SKM-1 (cell line): Measurements from ENCODE around the gene RNGTT.
"Not testable (repeated sequence)": the region's sequence is repeated elsewhere in the genome, so short reads cannot be mapped to it uniquely, and the experiment has no call there.

Experiments used
- DNase-seq: peaks from one replicate; lab custom pipeline; 2025; ENCODE audit not compliant: unreplicated experiment; lab: John Stamatoyannopoulos, UW

Gene RNGTT

GRCh38 chr6:88869263-88870020 is 94.0 kb downstream of the RNGTT start:
- no peak for DNase-seq

- DNase-seq: no peak
These were observed 95.3 kb downstream of the RNGTT start for GRCh38 chr6:88867841-88868731.

GRCh38 chr6:88866856-88867255 is 96.6 kb downstream of the RNGTT start:
- no peak for DNase-seq

- no peak for DNase-seq
These were observed 98.1 kb downstream of the RNGTT start for GRCh38 chr6:88865275-88865674.

- no peak for DNase-seq
These were observed 98.9 kb downstream of the RNGTT start for GRCh38 chr6:88864359-88865054.

GRCh38 chr6:88860310-88860709 is 103.1 kb downstream of the RNGTT start:
- no peak for DNase-seq

GRCh38 chr6:88858455-88858854 is 105.0 kb downstream of the RNGTT start:
- DNase-seq: no peak

- no peak for DNase-seq
These were observed 106.9 kb downstream of the RNGTT start for GRCh38 chr6:88856566-88856965.

- no peak for DNase-seq
These were observed 107.8 kb downstream of the RNGTT start for GRCh38 chr6:88855541-88856147.

- no peak for DNase-seq
These were observed 110.6 kb downstream of the RNGTT start for GRCh38 chr6:88852775-88853174.

- no peak for DNase-seq
These were observed 111.4 kb downstream of the RNGTT start for GRCh38 chr6:88852000-88852399.

GRCh38 chr6:88848870-88849269 is 114.5 kb downstream of the RNGTT start:
- no peak for DNase-seq

- no peak for DNase-seq
These were observed 120.4 kb downstream of the RNGTT start for GRCh38 chr6:88843040-88843439.

GRCh38 chr6:88842320-88842719 is 121.1 kb downstream of the RNGTT start:
- no peak for DNase-seq

- DNase-seq: no peak
These were observed 122.5 kb downstream of the RNGTT start for GRCh38 chr6:88840796-88841539.

GRCh38 chr6:88840289-88840688 is 123.1 kb downstream of the RNGTT start:
- no peak for DNase-seq

GRCh38 chr6:88839280-88839679 is 124.1 kb downstream of the RNGTT start:
- DNase-seq: no peak

- DNase-seq: no peak
These were observed 128.2 kb downstream of the RNGTT start for GRCh38 chr6:88835210-88835609.

- DNase-seq: not testable (repeated sequence)
These were observed 130.3 kb downstream of the RNGTT start for GRCh38 chr6:88833071-88833470.

- DNase-seq: not testable (repeated sequence)
These were observed 135.8 kb downstream of the RNGTT start for GRCh38 chr6:88827599-88827998.
